Prostate gland (tissue), 2 donors: Measurements from ENCODE around the gene HOXA3.

Source experiments
- CTCF ChIP-seq, 4 experiments: fragments of 200-600 bp in 2 of 4; fragments of 450-650 bp in 2 of 4; sonication (generic) in 2 of 4; IDR thresholded peaks; 1 replicate in 3 of 4; 2 replicates in 1 of 4; pipeline ENCODE4 v1.5.1; 2016 to 2019; ENCODE audit warnings: antibody characterized with exemption in 4 of 4, mild to moderate bottlenecking in 2 of 4, moderate library complexity in 2 of 4
- POLR2A ChIP-seq: fragments of 450-650 bp; IDR thresholded peaks from one replicate; pipeline ENCODE4 v1.6.1; 2016; ENCODE audit warnings: antibody characterized with exemption, mild to moderate bottlenecking

- no peak for TF ChIP-seq POLR2A
- TF ChIP-seq CTCF (IDR thresholded peaks at IDR 0.05), result no peak
These were observed 57.1 kb downstream of the HOXA3 start for GRCh38 chr7:27095050-27095896.
